NCI-H1694 treated with DMSO at 0.1 percent for 48 hours (cell line): ENCODE results near the gene SLC34A3.
"Not testable (repeated sequence)": the region's sequence is repeated elsewhere in the genome, so short reads cannot be mapped to it uniquely, and the experiment has no call there.

ENCODE experiments used
- DNase-seq: peaks from one replicate; lab custom pipeline; 2025; lab: John Stamatoyannopoulos, UW

The SLC34A3 gene

DNA sequence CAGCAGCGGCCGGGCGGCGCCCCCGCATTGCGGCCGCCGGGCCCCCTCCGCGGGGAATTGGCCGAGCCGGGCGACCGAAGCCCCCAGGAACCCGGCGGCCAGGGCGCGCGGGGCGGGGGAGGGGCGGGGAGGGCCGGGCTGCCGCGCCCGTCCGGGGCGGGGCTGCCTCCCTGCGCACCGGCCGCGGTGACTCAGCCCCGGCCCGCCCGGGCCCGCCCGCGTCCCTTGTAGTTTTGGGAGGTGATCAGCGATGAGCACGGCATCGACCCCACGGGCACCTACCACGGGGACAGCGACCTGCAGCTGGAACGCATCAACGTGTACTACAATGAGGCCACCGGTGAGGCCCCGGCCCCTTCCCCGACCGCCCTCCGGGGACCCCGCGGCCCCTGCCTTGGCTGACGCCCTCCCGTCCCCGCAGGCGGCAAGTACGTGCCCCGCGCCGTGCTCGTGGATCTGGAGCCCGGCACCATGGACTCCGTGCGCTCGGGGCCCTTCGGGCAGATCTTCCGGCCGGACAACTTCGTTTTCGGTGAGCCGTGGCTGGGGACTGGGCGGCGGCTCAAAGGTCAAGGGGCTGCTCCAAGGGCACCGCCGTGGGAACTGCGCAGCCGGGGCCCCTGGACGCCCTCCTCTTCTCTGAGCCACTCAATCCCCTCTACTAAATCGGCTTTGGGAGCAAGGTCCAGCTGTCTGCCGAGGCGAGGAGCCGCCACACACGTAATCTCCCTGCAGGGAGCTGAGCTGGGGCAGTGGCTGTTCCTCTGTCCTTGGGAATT is 11.0 kb downstream of the SLC34A3 start:
- no peak for DNase-seq

DNA sequence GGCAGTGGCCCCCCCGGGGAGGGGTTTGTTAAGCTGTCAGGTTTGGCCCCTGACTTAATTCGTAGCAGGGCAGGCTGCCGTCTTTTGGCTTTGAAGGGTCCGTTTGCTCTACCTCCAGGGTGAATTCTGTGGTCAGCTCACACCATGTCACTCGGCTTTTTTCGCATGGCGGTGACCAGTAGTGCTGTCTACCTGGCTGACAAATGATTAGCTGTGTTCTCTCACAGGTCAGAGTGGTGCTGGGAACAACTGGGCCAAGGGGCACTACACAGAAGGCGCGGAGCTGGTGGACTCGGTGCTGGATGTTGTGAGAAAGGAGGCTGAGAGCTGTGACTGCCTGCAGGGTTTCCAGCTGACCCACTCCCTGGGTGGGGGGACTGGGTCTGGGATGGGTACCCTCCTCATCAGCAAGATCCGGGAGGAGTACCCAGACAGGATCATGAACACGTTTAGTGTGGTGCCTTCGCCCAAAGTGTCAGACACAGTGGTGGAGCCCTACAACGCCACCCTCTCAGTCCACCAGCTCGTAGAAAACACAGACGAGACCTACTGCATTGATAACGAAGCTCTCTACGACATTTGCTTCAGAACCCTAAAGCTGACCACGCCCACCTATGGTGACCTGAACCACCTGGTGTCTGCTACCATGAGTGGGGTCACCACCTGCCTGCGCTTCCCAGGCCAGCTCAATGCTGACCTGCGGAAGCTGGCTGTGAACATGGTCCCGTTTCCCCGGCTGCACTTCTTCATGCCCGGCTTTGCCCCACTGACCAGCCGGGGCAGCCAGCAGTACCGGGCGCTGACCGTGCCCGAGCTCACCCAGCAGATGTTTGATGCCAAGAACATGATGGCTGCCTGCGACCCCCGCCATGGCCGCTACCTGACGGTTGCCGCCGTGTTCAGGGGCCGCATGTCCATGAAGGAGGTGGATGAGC is 11.8 kb downstream of the SLC34A3 start:
- DNase-seq, result no peak

DNA sequence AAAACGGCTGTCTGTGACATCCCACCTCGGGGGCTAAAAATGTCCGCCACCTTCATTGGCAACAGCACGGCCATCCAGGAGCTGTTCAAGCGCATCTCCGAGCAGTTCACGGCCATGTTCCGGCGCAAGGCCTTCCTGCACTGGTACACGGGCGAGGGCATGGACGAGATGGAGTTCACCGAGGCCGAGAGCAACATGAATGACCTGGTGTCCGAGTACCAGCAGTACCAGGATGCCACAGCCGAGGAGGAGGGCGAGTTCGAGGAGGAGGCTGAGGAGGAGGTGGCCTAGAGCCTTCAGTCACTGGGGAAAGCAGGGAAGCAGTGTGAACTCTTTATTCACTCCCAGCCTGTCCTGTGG is 12.5 kb downstream of the SLC34A3 start:
- DNase-seq, result not testable (repeated sequence)

DNA sequence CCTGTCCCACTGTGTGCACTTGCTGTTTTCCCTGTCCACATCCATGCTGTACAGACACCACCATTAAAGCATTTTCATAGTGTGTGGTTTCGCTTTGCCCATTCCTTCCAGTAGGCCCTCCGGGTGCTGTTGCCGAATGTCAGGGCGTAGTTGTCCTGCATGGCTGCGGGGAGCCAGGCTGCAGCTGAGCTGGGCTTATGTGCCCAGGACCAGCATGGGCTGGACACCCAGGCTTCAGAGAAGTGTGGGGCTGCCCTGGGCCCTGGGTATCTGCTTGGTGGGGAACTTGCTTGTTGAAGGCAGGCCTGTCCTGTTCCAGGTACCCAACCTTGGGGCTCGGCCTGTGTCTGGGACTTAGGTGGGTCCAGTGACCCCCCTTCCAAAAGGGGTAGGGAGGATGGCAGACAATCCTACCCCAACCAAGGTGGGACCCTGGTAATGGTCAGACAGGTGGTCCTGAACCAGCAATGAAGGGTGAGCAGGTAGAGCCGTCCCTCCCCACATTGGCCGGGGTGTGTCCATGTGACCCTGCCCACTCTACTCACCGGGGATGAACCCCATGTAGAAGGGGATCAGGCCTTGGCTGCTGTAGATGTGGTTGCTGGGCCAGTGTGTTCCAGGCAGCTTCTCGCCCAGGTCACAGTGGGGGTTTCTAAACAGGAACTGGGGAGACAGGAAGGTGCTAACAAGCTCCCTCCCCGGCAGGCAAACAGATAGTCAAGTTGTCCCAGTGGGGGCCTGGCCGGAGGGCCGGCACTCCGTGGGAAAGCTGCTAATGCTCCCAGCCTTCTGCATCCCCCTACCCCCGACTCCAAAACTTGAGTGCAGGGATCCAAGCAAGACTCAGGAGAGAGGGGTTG is 13.2 kb downstream of the SLC34A3 start:
- no peak for DNase-seq

DNA sequence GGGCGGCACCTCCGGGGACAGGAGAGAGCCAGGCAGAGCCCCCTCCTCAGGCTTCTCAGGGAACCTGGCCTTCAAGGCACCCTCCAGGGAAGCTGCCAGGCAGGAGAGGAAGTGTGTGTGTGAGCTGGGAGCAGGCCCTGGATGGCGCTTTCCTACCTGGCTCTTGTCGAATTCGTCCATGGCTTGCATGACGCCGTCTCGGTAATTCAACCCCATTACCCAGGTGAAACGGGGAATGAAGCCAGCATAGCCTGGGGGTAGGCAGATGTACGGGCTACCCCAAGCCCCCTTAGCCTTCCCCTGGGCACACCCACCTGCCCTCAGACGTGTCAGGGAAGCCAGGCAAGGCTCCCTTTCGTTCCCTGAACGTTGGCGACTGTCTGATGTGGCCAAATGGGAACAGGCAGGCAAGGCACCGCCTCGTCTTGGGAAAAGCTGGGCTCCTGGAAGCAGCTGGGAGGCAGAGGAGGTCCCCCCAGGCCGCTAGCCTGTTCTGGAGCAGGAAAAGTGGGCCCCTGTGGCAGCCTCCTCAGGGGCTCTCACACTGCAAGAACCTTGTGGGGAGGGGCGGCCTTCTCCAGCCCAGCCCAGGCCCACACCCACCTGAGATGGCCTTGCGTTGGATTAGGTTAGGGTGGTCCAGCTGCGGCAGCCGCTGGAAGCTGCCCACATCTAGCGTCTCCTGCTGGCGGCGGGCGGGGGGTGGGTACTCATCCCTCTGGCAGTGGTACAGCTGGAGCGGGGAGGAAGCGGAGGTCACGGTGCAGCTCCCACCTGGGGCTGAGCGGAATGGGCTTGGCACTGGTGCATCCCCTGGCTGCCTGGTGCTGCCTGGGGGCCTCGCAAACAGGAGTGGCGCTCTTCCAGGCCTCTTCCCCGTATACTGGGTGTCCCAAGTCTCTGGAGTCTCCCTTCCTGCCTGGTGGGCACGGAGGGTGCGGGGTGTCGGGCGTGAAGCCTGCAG is 14.1 kb downstream of the SLC34A3 start:
- no peak for DNase-seq

- peak; percentile 43 for DNase-seq
These were observed 15.0 kb downstream of the SLC34A3 start for GRCh38 chr9:137245450-137246421.

GRCh38 chr9:137247135-137247915 is 16.6 kb downstream of the SLC34A3 start:
- no peak for DNase-seq

GRCh38 chr9:137247916-137248175 is 17.1 kb downstream of the SLC34A3 start:
- no peak for DNase-seq

- no peak for DNase-seq
These were observed 19.9 kb downstream of the SLC34A3 start for GRCh38 chr9:137250329-137251193.

- no peak for DNase-seq
These were observed 20.4 kb downstream of the SLC34A3 start, which contains the start of gene STPG3 for GRCh38 chr9:137251194-137251461. Gene STPG3 (plus strand): TSS chr9:137251286. CDS start chr9:137251287, 1 bp downstream.

DNA sequence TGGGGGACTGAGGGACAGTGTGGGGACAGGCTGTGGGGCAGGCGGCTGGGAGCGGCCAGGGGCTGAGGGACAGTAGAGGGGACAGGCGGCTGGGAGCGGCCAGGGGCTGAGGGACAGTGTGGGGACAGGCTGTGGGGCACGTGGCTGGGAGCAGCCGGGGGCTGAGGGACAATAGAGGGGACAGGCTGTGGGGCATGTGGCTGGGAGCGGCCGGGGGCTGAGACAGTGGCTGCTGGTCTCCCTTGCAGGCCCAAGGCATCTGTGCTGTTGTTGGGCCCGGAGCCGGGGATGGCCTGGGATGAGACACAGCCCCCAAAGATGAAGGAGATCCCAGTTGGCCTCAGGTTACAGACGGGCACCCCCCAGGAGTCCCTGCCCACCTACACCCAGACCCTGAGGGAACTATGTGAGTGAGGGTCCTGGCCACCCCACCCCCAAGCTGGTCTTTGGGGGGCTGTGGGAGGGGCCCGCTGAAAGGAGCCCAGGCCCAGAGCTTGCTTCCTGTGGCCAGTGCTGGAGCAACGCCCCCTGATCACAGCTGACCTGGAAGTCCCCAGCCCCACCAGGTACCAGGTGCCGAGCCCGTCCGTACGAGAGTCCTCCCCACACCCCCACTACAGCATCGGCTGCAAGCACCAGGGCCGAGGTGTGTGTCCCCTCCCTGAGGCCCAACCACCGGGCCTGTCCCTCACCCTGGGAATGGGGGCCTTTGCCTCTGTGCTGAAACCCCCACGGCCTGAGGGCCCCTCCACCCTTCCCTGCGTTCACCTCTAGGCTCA is 21.0 kb downstream of the SLC34A3 start:
- no peak for DNase-seq

GRCh38 chr9:137252555-137253506 is 22.1 kb downstream of the SLC34A3 start:
- no peak for DNase-seq

DNA sequence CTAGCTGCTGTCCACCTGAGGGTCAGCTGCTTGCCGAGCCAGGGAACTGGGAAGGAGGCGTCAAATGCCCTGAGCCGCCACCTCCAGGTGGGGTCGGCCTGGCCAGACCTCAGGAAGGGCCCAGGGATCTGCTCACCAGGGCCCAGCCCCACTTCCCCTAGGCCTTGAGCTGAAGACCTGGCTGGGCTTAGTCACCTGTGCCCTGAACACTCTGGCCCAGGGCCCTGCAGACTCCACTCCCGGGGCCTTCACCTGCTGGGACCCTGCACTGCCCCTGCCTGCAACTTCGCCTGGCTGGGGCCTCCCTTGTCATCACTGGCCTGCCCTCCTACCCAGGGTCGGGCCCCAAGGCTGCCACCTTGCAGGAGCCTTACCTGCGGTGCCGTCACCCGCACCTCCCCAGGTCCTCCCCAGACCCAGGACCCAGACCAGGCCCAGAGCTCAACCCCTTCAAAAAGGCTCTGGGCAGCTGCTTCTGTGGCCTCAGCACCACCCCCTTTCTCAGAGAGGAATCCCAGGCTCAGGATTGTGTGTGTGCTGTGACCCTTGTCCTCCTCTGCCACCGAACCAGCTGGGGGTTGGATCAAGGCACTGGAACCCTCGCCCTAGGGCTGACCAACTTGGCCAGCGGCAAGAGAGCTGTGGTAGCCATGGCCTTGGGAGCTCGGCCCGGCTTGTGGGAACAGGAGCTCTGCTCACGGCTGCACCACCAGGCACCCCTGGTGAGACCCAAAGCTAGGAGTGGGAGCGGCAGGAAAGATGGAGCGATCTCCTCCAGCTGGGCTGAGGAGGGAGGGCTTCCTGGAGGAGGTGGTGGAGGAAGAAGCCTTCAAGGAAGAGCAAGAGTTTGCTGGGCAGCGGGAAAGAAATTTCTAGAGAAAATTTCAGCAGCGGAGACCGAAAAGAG is 23.3 kb downstream of the SLC34A3 start:
- no peak for DNase-seq

DNA sequence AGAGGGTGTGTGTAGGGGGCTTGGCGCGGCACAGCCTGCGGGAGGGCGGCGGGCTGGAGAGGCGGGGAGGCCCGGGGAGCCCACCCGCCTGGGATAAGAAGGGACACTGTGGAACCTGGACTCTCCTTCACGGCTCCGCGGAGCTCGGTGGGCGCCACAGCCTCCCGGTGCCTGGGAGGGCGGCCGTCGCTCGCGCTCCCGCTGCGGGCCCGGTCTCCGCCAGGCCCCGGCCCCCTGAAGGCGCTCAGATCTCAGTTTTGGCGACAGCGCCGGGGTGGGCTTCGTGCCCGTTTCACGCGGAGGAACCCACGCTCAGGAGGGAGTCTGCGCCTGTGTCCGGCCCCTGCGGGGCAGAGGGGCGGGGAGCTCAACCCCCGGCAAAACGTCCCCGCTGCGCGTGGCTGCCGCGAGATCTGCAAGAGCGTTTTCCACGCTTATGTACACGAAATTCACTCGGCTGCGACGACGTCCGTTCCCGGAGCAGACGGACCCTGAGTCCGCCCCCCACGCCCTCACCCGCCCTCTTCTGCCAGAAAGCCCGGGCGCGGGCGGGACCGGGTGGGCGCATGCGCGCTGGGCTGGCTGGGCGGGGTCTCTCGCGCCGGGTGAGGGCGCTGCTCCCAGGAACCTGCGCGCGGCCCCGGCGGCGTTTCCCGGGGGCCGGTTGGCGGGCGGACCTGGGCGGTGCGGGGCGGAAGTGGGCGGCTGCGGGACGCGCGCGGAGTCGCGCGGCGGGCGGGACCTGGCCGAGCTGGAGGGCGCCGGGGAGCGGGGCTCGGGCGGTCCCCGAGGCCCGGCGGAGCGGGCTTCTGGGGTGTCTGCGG is 24.1 kb downstream of the SLC34A3 start, which contains the start of gene NELFB:
TSS of gene NELFB (plus strand) at position 704 of the 824 bp plus-strand sequence.
- DNase-seq, result peak; percentile 43
